ENCODE results near the gene NPIPA5. TPM values are rescaled to one million over a fixed set of nuclear protein-coding genes. Genes with fewer than 3 reads are reported as not detected.
"Not testable (repeated sequence)": the region's sequence is repeated elsewhere in the genome, so short reads cannot be mapped to it uniquely, and the experiment has no call there.

Gene NPIPA5
- total and polyA plus RNA-seq, 2 of the 13 experiments (the other 11 are each of a cell fraction or from before 2014, with no cell fraction given): 9.7 to 21.5 TPM

GRCh38 chr16:15395631-15396508 lies 17.8 kb upstream of the NPIPA5 start, which contains the start of gene MPV17L:
MPV17L (plus strand) TSS chr16:15395754; CDS start chr16:15395898, 144 bp downstream.
- H3K27me3 ChIP-seq (ENCODE audit: control insufficient read depth in 1 of 2, insufficient read depth in 2 of 2, low read length in 2 of 2); intact Hi-C loops (cut with micrococcal nuclease; ENCODE audit: unreplicated experiment); in situ Hi-C loops (cut with HindIII; ENCODE audit: extremely low pct_ligation_motif_present, low pct_unique_long_range_greater_than_20kb); CTCF ChIA-PET (ENCODE audit: low intra/inter-chr PET ratio, low total read pairs); H3K9me3 ChIP-seq (ENCODE audit: low read length); FAIRE-seq; H2AFZ ChIP-seq (ENCODE audit: low read length); H3K36me3 ChIP-seq (replicated peaks in 1 of 2; ENCODE audit: control insufficient read depth in 1 of 2, insufficient read depth in 2 of 2, low read length in 2 of 2); BruUV-seq (replicated peaks); H4K20me1 ChIP-seq (ENCODE audit: insufficient read depth, low read length): not testable (repeated sequence)
- POLR2A ChIA-PET: interaction anchor here (0.6 to 1.8 kb wide), 2 partner anchors 9 to 60 kb away, joined by 3 to 8 read pairs; no protein-coding TSS in a partner anchor
- Histone ChIP-seq H3K79me2 (ENCODE audit: insufficient read depth, low read length) (peaks cover 34% of the 10 kb centered on the region), H3K4me2 (ENCODE audit: low read depth, low read length) (peak within 1 kb of the TSS; percentile 71), H3K4me3 (replicated peaks in 1 of 3; ENCODE audit: insufficient read depth in 1 of 3, low read depth in 2 of 3, low read length in 3 of 3) (peak within 1 kb of the TSS; percentile 66 to 94 (median 84)), H3K4me1 (ENCODE audit: insufficient read depth, low read length) (peaks cover 46% of the 10 kb centered on the region), H3K9ac (ENCODE audit: insufficient read depth, low read depth, low read length) (peak within 1 kb of the TSS; percentile 84), H3K27ac (ENCODE audit: extremely low read length, insufficient read depth, low read length) (peak within 1 kb of the TSS; percentile 71)
- peak; percentile 73 for DNase-seq (ENCODE audit: low spot score)
- ATAC-seq: peak; percentile 87
- WGBS (ENCODE audit: low lambda C conversion rate): 1% methylated on average over 46 of the region's 79 CpGs
- peak; percentile 43 for TF ChIP-seq ZNF18 (CRISPR knock-in tag; IDR thresholded peaks at IDR 0.05; ENCODE audit: insufficient replicate concordance)
- peak; percentile 75; the same call in 1 of the 2 replicates for TF ChIP-seq HINFP (CRISPR knock-in tag; IDR thresholded peaks at IDR 0.05; ENCODE audit: low read depth)
- peak; percentile 75 for TF ChIP-seq ZMYM4 (CRISPR knock-in tag; IDR thresholded peaks at IDR 0.05)
- TF ChIP-seq MXD3 (CRISPR knock-in tag; IDR thresholded peaks at IDR 0.05): peak; percentile 70
- TF ChIP-seq AHDC1 (CRISPR knock-in tag; IDR thresholded peaks at IDR 0.05; ENCODE audit: borderline replicate concordance): peak; percentile 46; the same call in 1 of the 2 replicates
- TF ChIP-seq ZFX (CRISPR knock-in tag; IDR thresholded peaks at IDR 0.05; ENCODE audit: low read depth): peak; percentile 96
- TF ChIP-seq SIN3A (IDR thresholded peaks at IDR 0.05; ENCODE audit: borderline replicate concordance, low read depth, low read length): peak; percentile 43; the same call in 1 of the 2 replicates
- peak; percentile 9 for TF ChIP-seq MED8 (CRISPR knock-in tag; IDR thresholded peaks at IDR 0.05; ENCODE audit: insufficient replicate concordance)

Measured in HepG2 (cell line).